ENCODE measurements around the gene RFK. TPM values are rescaled to one million over a fixed set of nuclear protein-coding genes. Genes with fewer than 3 reads are reported as not detected.

RFK gene
- total RNA-seq, 4 donors from 2014 or later: 29.3 to 40.0 (median 34.8) TPM

- Histone ChIP-seq H3K36me3 (no peaks in the 10 kb centered on the region), H3K4me3 (replicated peaks in 1 of 3) (no peak overlapping the region), H3K27ac (no peak overlapping the region), H3K4me1 (peaks cover 0 to 7% of the 10 kb centered on the region in 2 donors), H3K27me3 (no peaks in the 10 kb centered on the region), H3K9me3 (no peaks in the 10 kb centered on the region)
- WGBS, 2 donors: 38 to 46% methylated on average over 1 of the region's 1 CpG
- TF ChIP-seq CTCF (IDR thresholded peaks at IDR 0.05) (no peak), POLR2A (IDR thresholded peaks at IDR 0.05) (no peak)
- intact Hi-C loops (cut with DNase I): no loop called here
- no peak for DNase-seq
These were observed 6.4 kb upstream of the RFK start for GRCh38 chr9:76400534-76401096.

- H3K27ac ChIP-seq: no peak overlapping the region
- H3K27me3 ChIP-seq: no peaks in the 10 kb centered on the region
- no peak for DNase-seq
- H3K4me3 ChIP-seq (replicated peaks in 1 of 3): no peak overlapping the region
- intact Hi-C loops (cut with DNase I): no loop called here
- H3K9me3 ChIP-seq: no peaks in the 10 kb centered on the region
- 64 to 69% methylated on average over 1 of the region's 1 CpG for WGBS, 2 donors
- no peak for TF ChIP-seq POLR2A (IDR thresholded peaks at IDR 0.05)
- no peak for TF ChIP-seq CTCF (IDR thresholded peaks at IDR 0.05)
- peaks cover 3 to 12% of the 10 kb centered on the region in 2 donors for H3K4me1 ChIP-seq
- H3K36me3 ChIP-seq: no peaks in the 10 kb centered on the region
These were observed 5.6 kb upstream of the RFK start for GRCh38 chr9:76399856-76400255.

GRCh38 chr9:76396597-76396996, 2.4 kb upstream of the RFK start:
- no peaks in the 10 kb centered on the region for H3K9me3 ChIP-seq
- H3K36me3 ChIP-seq: no peaks in the 10 kb centered on the region
- peaks cover 3 to 5% of the 10 kb centered on the region in 2 donors for H3K4me1 ChIP-seq
- intact Hi-C loops (cut with DNase I): no loop called here
- TF ChIP-seq CTCF (IDR thresholded peaks at IDR 0.05) (no peak), POLR2A (IDR thresholded peaks at IDR 0.05) (no peak)
- 93 to 99% methylated on average over 12 of the region's 13 CpGs for WGBS, 2 donors
- H3K27me3 ChIP-seq: no peaks in the 10 kb centered on the region
- no peak for DNase-seq
- H3K27ac ChIP-seq: no peak overlapping the region
- no peak overlapping the region for H3K4me3 ChIP-seq (replicated peaks in 1 of 3)

GRCh38 chr9:76396144-76396543, 1.9 kb upstream of the RFK start:
- intact Hi-C loops (cut with DNase I): no loop called here
- 90% methylated on average over 6 of the region's 6 CpGs for WGBS, 2 donors
- Histone ChIP-seq H3K36me3 (no peaks in the 10 kb centered on the region), H3K4me1 (peaks cover 3 to 5% of the 10 kb centered on the region in 2 donors), H3K27me3 (no peaks in the 10 kb centered on the region), H3K27ac (no peak overlapping the region), H3K4me3 (replicated peaks in 1 of 3) (no peak overlapping the region), H3K9me3 (no peaks in the 10 kb centered on the region)
- no peak for DNase-seq
- TF ChIP-seq CTCF (IDR thresholded peaks at IDR 0.05): no peak
- TF ChIP-seq POLR2A (IDR thresholded peaks at IDR 0.05): no peak

GRCh38 chr9:76395381-76395780, 1.2 kb upstream of the RFK start:
- TF ChIP-seq CTCF (IDR thresholded peaks at IDR 0.05) (no peak), POLR2A (IDR thresholded peaks at IDR 0.05) (no peak)
- Histone ChIP-seq H3K4me3 (replicated peaks in 1 of 3) (no peak overlapping the region), H3K27me3 (no peaks in the 10 kb centered on the region), H3K9me3 (no peaks in the 10 kb centered on the region), H3K4me1 (peaks cover 3 to 5% of the 10 kb centered on the region in 2 donors), H3K36me3 (no peaks in the 10 kb centered on the region), H3K27ac (peak overlapping the region; percentile 89 to 96 (median 92))
- intact Hi-C loops (cut with DNase I): no loop called here
- DNase-seq: no peak
- WGBS, 2 donors: 84 to 88% methylated on average over 10 of the region's 10 CpGs

Measured in thyroid gland (tissue), 4 donors.